SK-N-SH treated with all-trans-retinoic acid at 6 μM for 48 hours (cell line): Measurements from ENCODE around the gene PCP4.

Source experiments
- ATAC-seq: fragments of 200-7000 bp; cut with Tn5 transposase; 3 replicates; pipeline ENCODE4 v1.9.1; 2020; ENCODE audit warnings: mild to moderate bottlenecking, moderate library complexity
- ARNTL ChIP-seq: fragments of 450-650 bp; formaldehyde crosslinking; IDR thresholded peaks from 2 replicates; pipeline ENCODE4 v1.5.0; 2020; ENCODE audit warnings: low read depth, mild to moderate bottlenecking, moderate library complexity, borderline replicate concordance
- BACH2 ChIP-seq: fragments of 250-450 bp; sonication (Bioruptor Pico); IDR thresholded peaks from 2 replicates; pipeline ENCODE4 v1.9.0; 2021; ENCODE audit warnings: mild to moderate bottlenecking, borderline replicate concordance
- CREB5 ChIP-seq: fragments of 250-450 bp; sonication (Bioruptor Pico); IDR thresholded peaks from 2 replicates; pipeline ENCODE4 v1.5.1; 2020; ENCODE audit warnings: low read depth, mild to moderate bottlenecking, moderate library complexity
- CSDC2 ChIP-seq: fragments of 250-450 bp; sonication (Bioruptor Pico); IDR thresholded peaks from 2 replicates; pipeline ENCODE4 v1.5.0; 2020; ENCODE audit warnings: mild to moderate bottlenecking, moderate library complexity
- CSRNP3 ChIP-seq: fragments of 250-450 bp; sonication (Bioruptor Pico); IDR thresholded peaks from 2 replicates; pipeline ENCODE4 v1.5.1; 2021; ENCODE audit warnings: mild to moderate bottlenecking, moderate library complexity
- GLIS3 ChIP-seq: fragments of 250-450 bp; sonication (Bioruptor Pico); IDR thresholded peaks from 2 replicates; pipeline ENCODE4 v1.5.0; 2020; ENCODE audit warnings: mild to moderate bottlenecking, moderate library complexity
- OSR1 ChIP-seq: fragments of 250-450 bp; sonication (Bioruptor Pico); IDR thresholded peaks from 2 replicates; pipeline ENCODE4 v1.8.0; 2022; ENCODE audit warnings: moderate library complexity, mild to moderate bottlenecking, inconsistent platforms
- PATZ1 ChIP-seq: fragments of 250-450 bp; sonication (Bioruptor Pico); IDR thresholded peaks from 2 replicates; pipeline ENCODE4 v1.8.0; 2020; ENCODE audit warnings: mild to moderate bottlenecking, moderate library complexity, borderline replicate concordance
- POU6F1 ChIP-seq: fragments of 250-450 bp; sonication (Bioruptor Pico); IDR thresholded peaks from 2 replicates; pipeline ENCODE4 v1.8.0; 2021; ENCODE audit warnings: low read depth, mild to moderate bottlenecking, moderate library complexity, borderline replicate concordance
- PPARA ChIP-seq: fragments of 250-450 bp; sonication (Bioruptor Pico); IDR thresholded peaks from 2 replicates; pipeline ENCODE4 v1.5.0; 2020; ENCODE audit warnings: mild to moderate bottlenecking, borderline replicate concordance
- RARB ChIP-seq: fragments of 250-450 bp; sonication (Bioruptor Pico); IDR thresholded peaks from 2 replicates; pipeline ENCODE4 v1.8.0; 2021; ENCODE audit warnings: mild to moderate bottlenecking, moderate library complexity
- SNAI2 ChIP-seq: fragments of 250-450 bp; sonication (Bioruptor Pico); IDR thresholded peaks from 2 replicates; pipeline ENCODE4 v1.5.0; 2020; ENCODE audit warnings: mild to moderate bottlenecking, moderate library complexity
- TCF4 ChIP-seq: fragments of 250-450 bp; sonication (Bioruptor Pico); IDR thresholded peaks from 2 replicates; pipeline ENCODE4 v1.8.0; 2021; ENCODE audit warnings: mild to moderate bottlenecking, moderate library complexity, borderline replicate concordance
- TOX ChIP-seq: fragments of 250-450 bp; sonication (Bioruptor Pico); IDR thresholded peaks from 2 replicates; pipeline ENCODE4 v1.8.0; 2021; ENCODE audit warnings: mild to moderate bottlenecking, moderate library complexity, borderline replicate concordance
- TSHZ2 ChIP-seq: fragments of 250-450 bp; sonication (Bioruptor Pico); IDR thresholded peaks from 2 replicates; pipeline ENCODE4 v1.5.0; 2020; ENCODE audit warnings: mild to moderate bottlenecking, moderate library complexity
- ZFP3 ChIP-seq: fragments of 250-450 bp; sonication (Bioruptor Pico); IDR thresholded peaks from 2 replicates; pipeline ENCODE4 v1.5.0; 2020; ENCODE audit warnings: mild to moderate bottlenecking, moderate library complexity
- ZFP30 ChIP-seq: fragments of 450-650 bp; formaldehyde crosslinking; IDR thresholded peaks from 2 replicates; pipeline ENCODE4 v1.5.0; 2022; ENCODE audit warnings: mild to moderate bottlenecking, moderate library complexity
- ZNF565 ChIP-seq: fragments of 450-650 bp; formaldehyde crosslinking; conservative IDR thresholded peaks from 2 replicates; pipeline ENCODE4 v1.5.0; 2020; ENCODE audit warnings: low read depth, mild to moderate bottlenecking, moderate library complexity
- ZNF70 ChIP-seq: fragments of 450-650 bp; formaldehyde crosslinking; IDR thresholded peaks from 2 replicates; pipeline ENCODE4 v1.5.0; 2020; ENCODE audit warnings: mild to moderate bottlenecking, moderate library complexity
- ZNF8 ChIP-seq: fragments of 450-650 bp; formaldehyde crosslinking; IDR thresholded peaks from 2 replicates; pipeline ENCODE4 v1.5.0; 2020; ENCODE audit warnings: mild to moderate bottlenecking, moderate library complexity

Gene PCP4

GRCh38 chr21:39952265-39952664 is 85.0 kb downstream of the PCP4 start:
- ATAC-seq, result no peak
- no peak for TF ChIP-seq OSR1 (CRISPR knock-in tag)
- TF ChIP-seq CSDC2 (CRISPR knock-in tag), result no peak
- no peak for TF ChIP-seq GLIS3 (CRISPR knock-in tag)
- TF ChIP-seq BACH2 (CRISPR knock-in tag), result no peak
- no peak for TF ChIP-seq ARNTL (CRISPR knock-in tag)
- TF ChIP-seq ZFP3 (CRISPR knock-in tag), result no peak
- TF ChIP-seq POU6F1 (CRISPR knock-in tag), result no peak
- no peak for TF ChIP-seq ZFP30 (CRISPR knock-in tag)
- no peak for TF ChIP-seq TSHZ2 (CRISPR knock-in tag)
- no peak for TF ChIP-seq ZNF70 (CRISPR knock-in tag)
- TF ChIP-seq PATZ1 (CRISPR knock-in tag), result no peak
- no peak for TF ChIP-seq CREB5
- TF ChIP-seq CSRNP3 (CRISPR knock-in tag), result no peak
- no peak for TF ChIP-seq ZNF565 (CRISPR knock-in tag)
- TF ChIP-seq SNAI2 (CRISPR knock-in tag), result no peak
- TF ChIP-seq TOX (CRISPR knock-in tag), result no peak

GRCh38 chr21:39954570-39954969 is 87.3 kb downstream of the PCP4 start:
- TF ChIP-seq CSDC2 (CRISPR knock-in tag), result no peak
- no peak for TF ChIP-seq OSR1 (CRISPR knock-in tag)
- TF ChIP-seq, all 23 proteins: peak for 0
- no peak for ATAC-seq

- no peak for ATAC-seq
- no peak for TF ChIP-seq ZFP30 (CRISPR knock-in tag)
- TF ChIP-seq TCF4 (CRISPR knock-in tag), result no peak
- TF ChIP-seq ZNF70 (CRISPR knock-in tag), result no peak
Observed at GRCh38 chr21:39955326-39955725, 88.1 kb downstream of the PCP4 start.

- ATAC-seq, result no peak
- no peak for TF ChIP-seq POU6F1 (CRISPR knock-in tag)
- no peak for TF ChIP-seq CREB5
- TF ChIP-seq ARNTL (CRISPR knock-in tag), result no peak
- no peak for TF ChIP-seq CSRNP3 (CRISPR knock-in tag)
- no peak for TF ChIP-seq ZNF8
- TF ChIP-seq TOX (CRISPR knock-in tag), result no peak
- TF ChIP-seq CSDC2 (CRISPR knock-in tag), result no peak
- no peak for TF ChIP-seq GLIS3 (CRISPR knock-in tag)
- TF ChIP-seq ZFP3 (CRISPR knock-in tag), result no peak
- TF ChIP-seq PPARA (CRISPR knock-in tag), result no peak
- no peak for TF ChIP-seq RARB (CRISPR knock-in tag)
- no peak for TF ChIP-seq ZFP30 (CRISPR knock-in tag)
Observed at GRCh38 chr21:39956586-39956985, 89.3 kb downstream of the PCP4 start.
